MM.1S (cell line): Measurements from ENCODE around the gene PZP.
"Not testable (repeated sequence)": the region's sequence is repeated elsewhere in the genome, so short reads cannot be mapped to it uniquely, and the experiment has no call there.

Experiments used
- DNase-seq: peaks from one replicate; pipeline ENCODE4 v3.0.0-alpha.2; 2015
- H2AFZ ChIP-seq: fragments of 300-600 bp; sonication (generic); 2 replicates; pipeline ENCODE4 v1.6.0; 2016; ENCODE audit warnings: antibody characterized with exemption, low read length
- H3F3A ChIP-seq: fragments of 300-600 bp; sonication (generic); 2 replicates; pipeline ENCODE4 v1.6.1; 2016; ENCODE audit warnings: mild to moderate bottlenecking, antibody characterized with exemption, low read length, moderate library complexity, mixed read lengths; ENCODE audit not compliant: insufficient read depth
- H3K27ac ChIP-seq: fragments of 300-600 bp; sonication (generic); 2 replicates; pipeline ENCODE4 v1.5.1; 2016; ENCODE audit warnings: mild to moderate bottlenecking, low read length
- H3K27me3 ChIP-seq: fragments of 300-600 bp; sonication (generic); replicated peaks from 2 replicates; pipeline ENCODE4 v1.6.0; 2016; ENCODE audit warnings: low read length; ENCODE audit not compliant: insufficient read depth
- H3K36me3 ChIP-seq: fragments of 300-600 bp; sonication (generic); replicated peaks from 2 replicates; pipeline ENCODE4 v1.6.1; 2016; ENCODE audit warnings: mild to moderate bottlenecking, low read length, mixed read lengths; ENCODE audit not compliant: insufficient read depth
- H3K4me1 ChIP-seq: fragments of 300-600 bp; sonication (generic); 2 replicates; pipeline ENCODE4 v1.6.1; 2016; ENCODE audit warnings: low read length, mixed read lengths
- H3K4me2 ChIP-seq: fragments of 300-600 bp; sonication (generic); 2 replicates; pipeline ENCODE4 v1.6.0; 2016; ENCODE audit warnings: low read depth, low read length
- H3K4me3 ChIP-seq: fragments of 300-600 bp; sonication (generic); 2 replicates; pipeline ENCODE4 v1.5.1; 2016; ENCODE audit warnings: low read length, mixed read lengths
- H3K79me2 ChIP-seq: fragments of 300-600 bp; sonication (generic); 2 replicates; pipeline ENCODE4 v1.6.1; 2016; ENCODE audit warnings: mixed run types, low read length, mixed read lengths
- H3K9ac ChIP-seq: fragments of 300-600 bp; sonication (generic); 2 replicates; pipeline ENCODE4 v1.6.1; 2016; ENCODE audit warnings: low read length, mixed read lengths
- H3K9me2 ChIP-seq: fragments of 300-600 bp; sonication (generic); replicated peaks from 2 replicates; pipeline ENCODE4 v1.6.1; 2016; ENCODE audit warnings: mild to moderate bottlenecking, low read length, mixed read lengths; ENCODE audit not compliant: insufficient read depth
- H3K9me3 ChIP-seq: fragments of 300-600 bp; sonication (generic); replicated peaks from 2 replicates; pipeline ENCODE4 v1.6.1; 2016; ENCODE audit warnings: mild to moderate bottlenecking, low read length, mixed read lengths; ENCODE audit not compliant: insufficient read depth
- H4K20me1 ChIP-seq: fragments of 300-600 bp; sonication (generic); 2 replicates; pipeline ENCODE4 v1.6.1; 2016; ENCODE audit warnings: mild to moderate bottlenecking, low read length, moderate library complexity, mixed read lengths; ENCODE audit not compliant: insufficient read depth
- CTCF ChIP-seq: fragments of 300-600 bp; sonication (generic); IDR thresholded peaks from 2 replicates; pipeline ENCODE4 v1.5.1; 2016; ENCODE audit warnings: antibody characterized with exemption, low read length, mixed read lengths
- EZH2 ChIP-seq: fragments of 300-600 bp; sonication (generic); optimal IDR thresholded peaks from 2 replicates; pipeline ENCODE3; 2017; ENCODE audit warnings: low read depth, mild to moderate bottlenecking, antibody characterized with exemption, low read length, mixed read lengths
- EZH2phosphoT487 ChIP-seq: fragments of 300-600 bp; sonication (generic); IDR thresholded peaks from 2 replicates; pipeline ENCODE4 v1.6.1; 2018; ENCODE audit warnings: antibody characterized with exemption, low read length

Gene PZP

GRCh38 chr12:9179781-9180180 lies 28.4 kb downstream of the PZP start:
- no peaks in the 10 kb centered on the region for H4K20me1 ChIP-seq
- no peaks in the 10 kb centered on the region for H3K4me1 ChIP-seq
- no peaks in the 10 kb centered on the region for H3K9me2 ChIP-seq
- TF ChIP-seq EZH2phosphoT487, result no peak
- no peak for TF ChIP-seq EZH2
- TF ChIP-seq CTCF, result no peak
- no peak overlapping the region for H2AFZ ChIP-seq
- no peak overlapping the region for H3K9ac ChIP-seq
- no peak overlapping the region for H3K27ac ChIP-seq
- H3K27me3 ChIP-seq, result no peaks in the 10 kb centered on the region
- no peaks in the 10 kb centered on the region for H3K9me3 ChIP-seq
- no peaks in the 10 kb centered on the region for H3K36me3 ChIP-seq
- H3K4me2 ChIP-seq, result no peak overlapping the region
- no peaks in the 10 kb centered on the region for H3K79me2 ChIP-seq
- H3F3A ChIP-seq, result no peaks in the 10 kb centered on the region
- DNase-seq, result no peak
- H3K4me3 ChIP-seq, result no peak overlapping the region

- Histone ChIP-seq H2AFZ (no peak overlapping the region), H3K4me1 (no peaks in the 10 kb centered on the region), H3K79me2 (no peaks in the 10 kb centered on the region), H3K9me2 (no peaks in the 10 kb centered on the region), H3K27me3 (no peaks in the 10 kb centered on the region), H3K9ac (no peak overlapping the region), H3K4me3 (no peak overlapping the region), H3F3A (no peaks in the 10 kb centered on the region), H3K36me3 (no peaks in the 10 kb centered on the region), H3K9me3 (no peaks in the 10 kb centered on the region), H3K4me2 (no peak overlapping the region), H3K27ac (no peak overlapping the region), H4K20me1 (no peaks in the 10 kb centered on the region)
- TF ChIP-seq EZH2phosphoT487 (no peak), EZH2 (no peak), CTCF (no peak)
- DNase-seq, result no peak
Observed at GRCh38 chr12:9169979-9170634, 38.1 kb downstream of the PZP start.

GRCh38 chr12:9167345-9167744 lies 40.9 kb downstream of the PZP start:
- not testable (repeated sequence) for H3K9ac ChIP-seq, H3K79me2 ChIP-seq, DNase-seq, H3K4me3 ChIP-seq, H3K36me3 ChIP-seq, H4K20me1 ChIP-seq, H3K9me2 ChIP-seq, H2AFZ ChIP-seq, H3K4me2 ChIP-seq, H3K9me3 ChIP-seq, H3F3A ChIP-seq, H3K27ac ChIP-seq, H3K27me3 ChIP-seq, H3K4me1 ChIP-seq

- Histone ChIP-seq H3F3A (no peaks in the 10 kb centered on the region), H3K9me2 (no peaks in the 10 kb centered on the region), H3K4me3 (no peak overlapping the region), H3K36me3 (no peaks in the 10 kb centered on the region), H2AFZ (no peak overlapping the region), H3K9ac (no peak overlapping the region), H3K4me1 (no peaks in the 10 kb centered on the region), H3K79me2 (no peaks in the 10 kb centered on the region), H3K4me2 (no peak overlapping the region), H3K27ac (no peak overlapping the region), H3K9me3 (no peaks in the 10 kb centered on the region), H3K27me3 (no peaks in the 10 kb centered on the region), H4K20me1 (no peaks in the 10 kb centered on the region)
- DNase-seq, result no peak
- no peak for TF ChIP-seq EZH2phosphoT487
- no peak for TF ChIP-seq EZH2
- no peak for TF ChIP-seq CTCF
Observed at GRCh38 chr12:9163392-9163791, 44.8 kb downstream of the PZP start.
